ENCODE measurements around the gene SLC25A51.

The SLC25A51 gene

GRCh38 chr9:37904445-37905130 is 661 bp upstream of the SLC25A51 start:
- TF ChIP-seq CREB1 (IDR thresholded peaks at IDR 0.05; ENCODE audit: low read depth) (no peak), TAF1 (IDR thresholded peaks at IDR 0.05; ENCODE audit: low read depth) (no peak), FOXM1 (IDR thresholded peaks at IDR 0.05; ENCODE audit: borderline replicate concordance, low read depth) (no peak), ZBTB7A (IDR thresholded peaks at IDR 0.05; ENCODE audit: low read depth) (no peak), REST (IDR thresholded peaks at IDR 0.05; ENCODE audit: low read depth) (no peak), CEBPB (IDR thresholded peaks at IDR 0.05) (no peak), RAD21 (IDR thresholded peaks at IDR 0.05; ENCODE audit: low read depth) (no peak; the same call in 1 of the 2 replicates), NFIC (IDR thresholded peaks at IDR 0.05) (no peak), USF1 (IDR thresholded peaks at IDR 0.05) (no peak), EGR1 (IDR thresholded peaks at IDR 0.05) (no peak), MAX (IDR thresholded peaks at IDR 0.05) (no peak), EP300 (IDR thresholded peaks at IDR 0.05; ENCODE audit: borderline replicate concordance) (no peak)

GRCh38 chr9:37902796-37903646 is 906 bp downstream of the SLC25A51 start:
- TF ChIP-seq TAF1 (IDR thresholded peaks at IDR 0.05; ENCODE audit: low read depth): no peak

GRCh38 chr9:37902131-37902530 is 1.8 kb downstream of the SLC25A51 start:
- TF ChIP-seq NFIC (IDR thresholded peaks at IDR 0.05) (no peak), TEAD4 (IDR thresholded peaks at IDR 0.05) (no peak), REST (IDR thresholded peaks at IDR 0.05; ENCODE audit: low read depth) (no peak), MAX (IDR thresholded peaks at IDR 0.05) (no peak), EGR1 (IDR thresholded peaks at IDR 0.05) (no peak), TAF1 (IDR thresholded peaks at IDR 0.05; ENCODE audit: low read depth) (no peak), CREB1 (IDR thresholded peaks at IDR 0.05; ENCODE audit: low read depth) (no peak), CEBPB (IDR thresholded peaks at IDR 0.05) (no peak), ZBTB7A (IDR thresholded peaks at IDR 0.05; ENCODE audit: low read depth) (no peak)

GRCh38 chr9:37899041-37899440 is 4.9 kb downstream of the SLC25A51 start:
- no peak for TF ChIP-seq USF1 (IDR thresholded peaks at IDR 0.05)
- TF ChIP-seq YY1 (IDR thresholded peaks at IDR 0.05; ENCODE audit: low read depth): no peak
- no peak for TF ChIP-seq RAD21 (IDR thresholded peaks at IDR 0.05; ENCODE audit: low read depth)
- no peak for TF ChIP-seq ZBTB7A (IDR thresholded peaks at IDR 0.05; ENCODE audit: low read depth)
- no peak for TF ChIP-seq CEBPB (IDR thresholded peaks at IDR 0.05)
- TF ChIP-seq CREB1 (IDR thresholded peaks at IDR 0.05; ENCODE audit: low read depth): no peak
- no peak for TF ChIP-seq TEAD4 (IDR thresholded peaks at IDR 0.05)
- no peak for TF ChIP-seq NFIC (IDR thresholded peaks at IDR 0.05)
- TF ChIP-seq FOXM1 (IDR thresholded peaks at IDR 0.05; ENCODE audit: borderline replicate concordance, low read depth): no peak

GRCh38 chr9:37897665-37898064 is 6.3 kb downstream of the SLC25A51 start:
- TF ChIP-seq RAD21 (IDR thresholded peaks at IDR 0.05; ENCODE audit: low read depth) (no peak), EP300 (IDR thresholded peaks at IDR 0.05; ENCODE audit: borderline replicate concordance) (no peak), ZBTB7A (IDR thresholded peaks at IDR 0.05; ENCODE audit: low read depth) (no peak), YY1 (IDR thresholded peaks at IDR 0.05; ENCODE audit: low read depth) (no peak), USF1 (IDR thresholded peaks at IDR 0.05) (no peak), TEAD4 (IDR thresholded peaks at IDR 0.05) (no peak), TAF1 (IDR thresholded peaks at IDR 0.05; ENCODE audit: low read depth) (no peak), NFIC (IDR thresholded peaks at IDR 0.05) (no peak), CEBPB (IDR thresholded peaks at IDR 0.05) (no peak), FOXM1 (IDR thresholded peaks at IDR 0.05; ENCODE audit: borderline replicate concordance, low read depth) (no peak), CREB1 (IDR thresholded peaks at IDR 0.05; ENCODE audit: low read depth) (no peak), REST (IDR thresholded peaks at IDR 0.05; ENCODE audit: low read depth) (no peak)
